SW 1271 (cell line): ENCODE measurements around the gene MYLK3.

Source experiments
- DNase-seq, 2 experiments: peaks; one replicate each; lab custom pipeline; 2025; lab: John Stamatoyannopoulos, UW

The MYLK3 gene

GRCh38 chr16:46727184-46727583 lies 21.0 kb downstream of the MYLK3 start:
- no peak for DNase-seq

GRCh38 chr16:46721885-46722284 lies 26.3 kb downstream of the MYLK3 start:
- no peak for DNase-seq

- DNase-seq, result no peak
These were observed 27.5 kb downstream of the MYLK3 start for GRCh38 chr16:46720619-46721018.

GRCh38 chr16:46719528-46719927 lies 28.6 kb downstream of the MYLK3 start:
- DNase-seq, result no peak

GRCh38 chr16:46718214-46718613 lies 29.9 kb downstream of the MYLK3 start:
- DNase-seq, result no peak

- no peak for DNase-seq
These were observed 30.5 kb downstream of the MYLK3 start for GRCh38 chr16:46717692-46718091.

GRCh38 chr16:46715769-46716305 lies 32.3 kb downstream of the MYLK3 start:
- no peak for DNase-seq

GRCh38 chr16:46714797-46715591 lies 33.1 kb downstream of the MYLK3 start:
- no peak for DNase-seq

- DNase-seq, result no peak
These were observed 34.5 kb downstream of the MYLK3 start for GRCh38 chr16:46713634-46714033.

GRCh38 chr16:46712911-46713310 lies 35.2 kb downstream of the MYLK3 start:
- no peak for DNase-seq

GRCh38 chr16:46711106-46712058 lies 36.8 kb downstream of the MYLK3 start:
- DNase-seq, result no peak

- DNase-seq, result no peak
These were observed 38.6 kb downstream of the MYLK3 start for GRCh38 chr16:46709469-46710005.

- DNase-seq, result no peak
These were observed 41.5 kb downstream of the MYLK3 start for GRCh38 chr16:46706642-46707041.

- no peak for DNase-seq
These were observed 46.1 kb downstream of the MYLK3 start for GRCh38 chr16:46702030-46702429.

GRCh38 chr16:46701615-46702014 lies 46.5 kb downstream of the MYLK3 start:
- no peak for DNase-seq

- DNase-seq, result no peak
These were observed 48.1 kb downstream of the MYLK3 start for GRCh38 chr16:46700048-46700447.

- DNase-seq, result no peak
These were observed 51.2 kb downstream of the MYLK3 start for GRCh38 chr16:46696957-46697356.

- DNase-seq, result no peak
These were observed 52.2 kb downstream of the MYLK3 start for GRCh38 chr16:46695937-46696336.

- DNase-seq, result no peak
These were observed 54.5 kb downstream of the MYLK3 start for GRCh38 chr16:46693598-46693997.

- DNase-seq, result no peak
These were observed 56.4 kb downstream of the MYLK3 start for GRCh38 chr16:46691726-46692125.

- DNase-seq, result no peak
These were observed 57.6 kb downstream of the MYLK3 start for GRCh38 chr16:46690281-46691178.
